Stimulated activated CD4-positive, alpha-beta T cell treated with anti-CD3 and anti-CD28 coated beads, Interleukin-2, amount 100 ng/mL, for 4 hours (primary cell): Measurements from ENCODE around the gene CSRP3.
"Not testable (repeated sequence)": the region's sequence is repeated elsewhere in the genome, so short reads cannot be mapped to it uniquely, and the experiment has no call there.

Experiments used
- DNase-seq: peaks from one replicate; pipeline ENCODE4 v3.0.0-alpha.2; 2020; ENCODE audit warnings: low read depth

The CSRP3 gene

GRCh38 chr11:19187114-19187832, 14.5 kb downstream of the CSRP3 start:
- DNase-seq, result no peak

- DNase-seq, result no peak
These were observed 16.2 kb downstream of the CSRP3 start for GRCh38 chr11:19185516-19186052.

GRCh38 chr11:19185036-19185435, 16.7 kb downstream of the CSRP3 start:
- no peak for DNase-seq

- DNase-seq, result no peak
These were observed 18.1 kb downstream of the CSRP3 start for GRCh38 chr11:19183646-19184045.

GRCh38 chr11:19181531-19182261, 20.1 kb downstream of the CSRP3 start:
- DNase-seq, result no peak

- no peak for DNase-seq
These were observed 25.1 kb downstream of the CSRP3 start for GRCh38 chr11:19176629-19177186.

GRCh38 chr11:19173964-19174638, 27.7 kb downstream of the CSRP3 start:
- no peak for DNase-seq

- no peak for DNase-seq
These were observed 28.6 kb downstream of the CSRP3 start for GRCh38 chr11:19173004-19173689.

GRCh38 chr11:19168090-19168489, 33.7 kb downstream of the CSRP3 start:
- DNase-seq, result no peak

- DNase-seq, result no peak
These were observed 36.9 kb downstream of the CSRP3 start for GRCh38 chr11:19164881-19165280.

GRCh38 chr11:19164230-19164855, 37.4 kb downstream of the CSRP3 start:
- DNase-seq, result no peak

- DNase-seq, result no peak
These were observed 38.2 kb downstream of the CSRP3 start for GRCh38 chr11:19163617-19164016.

- DNase-seq, result no peak
These were observed 38.8 kb downstream of the CSRP3 start for GRCh38 chr11:19162951-19163505.

- DNase-seq, result no peak
These were observed 40.1 kb downstream of the CSRP3 start for GRCh38 chr11:19161651-19162050.

GRCh38 chr11:19160847-19161246, 40.9 kb downstream of the CSRP3 start:
- no peak for DNase-seq

GRCh38 chr11:19156892-19157291, 44.9 kb downstream of the CSRP3 start:
- no peak for DNase-seq

- DNase-seq, result no peak
These were observed 56.5 kb downstream of the CSRP3 start for GRCh38 chr11:19145319-19145718.

- DNase-seq, result not testable (repeated sequence)
These were observed 64.9 kb downstream of the CSRP3 start for GRCh38 chr11:19136884-19137283.

- no peak for DNase-seq
These were observed 67.8 kb downstream of the CSRP3 start for GRCh38 chr11:19134004-19134403.
